CD4-positive, alpha-beta T cell treated with Interleukin-4 for 1 hour (primary cell): ENCODE measurements around the gene ACSS1.

ENCODE experiments used
- DNase-seq, 2 donors: peaks; one replicate each; pipeline ENCODE4 v3.0.0-alpha.2; 2020 to 2022

Gene ACSS1

GRCh38 chr20:25044660-25045342, 13.1 kb downstream of the ACSS1 start:
- DNase-seq, result no peak

GRCh38 chr20:25044261-25044560, 13.7 kb downstream of the ACSS1 start:
- DNase-seq, result no peak

GRCh38 chr20:25043499-25044260, 14.3 kb downstream of the ACSS1 start:
- no peak for DNase-seq

- peak; percentile 60 to 71 for DNase-seq
These were observed 15.1 kb downstream of the ACSS1 start for GRCh38 chr20:25042531-25043498.

- DNase-seq, result no peak
These were observed 16.0 kb downstream of the ACSS1 start for GRCh38 chr20:25041813-25042530.

- DNase-seq, result no peak
These were observed 17.5 kb downstream of the ACSS1 start for GRCh38 chr20:25040438-25040831.

- DNase-seq, result no peak
These were observed 18.1 kb downstream of the ACSS1 start for GRCh38 chr20:25039697-25040437.

GRCh38 chr20:25038591-25039015, 19.3 kb downstream of the ACSS1 start:
- no peak for DNase-seq

- DNase-seq, result no peak
These were observed 19.9 kb downstream of the ACSS1 start for GRCh38 chr20:25038103-25038410.

- DNase-seq, result no peak
These were observed 20.4 kb downstream of the ACSS1 start for GRCh38 chr20:25037288-25038102.

GRCh38 chr20:25036331-25036936, 21.5 kb downstream of the ACSS1 start:
- no peak for DNase-seq

- DNase-seq, result no peak
These were observed 22.0 kb downstream of the ACSS1 start for GRCh38 chr20:25035921-25036320.

GRCh38 chr20:25033924-25034300, 24.0 kb downstream of the ACSS1 start:
- DNase-seq, result no peak

- DNase-seq, result no peak
These were observed 24.5 kb downstream of the ACSS1 start for GRCh38 chr20:25033265-25033923.

GRCh38 chr20:25032478-25033264, 25.3 kb downstream of the ACSS1 start:
- no peak for DNase-seq

GRCh38 chr20:25032065-25032477, 25.9 kb downstream of the ACSS1 start:
- no peak for DNase-seq

- DNase-seq, result no peak
These were observed 26.7 kb downstream of the ACSS1 start for GRCh38 chr20:25031241-25031640.

GRCh38 chr20:25030649-25031207, 27.2 kb downstream of the ACSS1 start:
- no peak for DNase-seq

GRCh38 chr20:25030007-25030648, 27.8 kb downstream of the ACSS1 start:
- no peak for DNase-seq
